Caco-2 (cell line): Measurements from ENCODE around the gene CEP112. TPM values are rescaled to one million over a fixed set of nuclear protein-coding genes. Genes with fewer than 3 reads are reported as not detected.

ENCODE experiments used
- BruUV-seq: library from RNA; stranded (reverse); fragments of 400-500 nt; replicated peaks from 2 replicates; lab custom pipeline; 2021; lab: Mats Ljungman, UMichigan
- CTCF ChIA-PET: fragments of 300-600 bp; sonication (Branson Sonifier 250); formaldehyde crosslinking; loops from one replicate; lab custom pipeline; 2022; ENCODE audit warnings: antibody characterized with exemption; lab: Charles Lee
- POLR2A ChIA-PET: fragments of 300-600 bp; sonication (Branson Sonifier 250); formaldehyde crosslinking; loops from one replicate; lab custom pipeline; 2022; ENCODE audit warnings: antibody characterized with exemption; lab: Charles Lee
- DNase-seq, 2 experiments: peaks; one replicate each; pipeline versions ENCODE4 v3.0.0 to v3.0.0-alpha.2; 2020 to 2022
- H3K27me3 ChIP-seq: replicated peaks from 2 replicates; pipeline ENCODE4 v1.6.0; 2011; ENCODE audit warnings: low read length; ENCODE audit not compliant: control insufficient read depth, insufficient read depth
- H3K36me3 ChIP-seq: 2 replicates; pipeline ENCODE4 v1.5.1; 2011; ENCODE audit warnings: low read length; ENCODE audit not compliant: control insufficient read depth, insufficient read depth
- H3K4me1 ChIP-seq: fragments of 250-450 bp; sonication (Bioruptor Pico); 2 replicates; pipeline ENCODE4 v1.5.1; 2020; ENCODE audit warnings: mild to moderate bottlenecking
- H3K4me3 ChIP-seq: 2 replicates; pipeline ENCODE4 v1.5.1; 2011; ENCODE audit warnings: low read depth, mild to moderate bottlenecking, control low read depth, low read length
- H3K9me3 ChIP-seq: fragments of 250-450 bp; sonication (Bioruptor Pico); 2 replicates; pipeline ENCODE4 v1.5.1; 2020; ENCODE audit warnings: mild to moderate bottlenecking, moderate library complexity
- H3K27ac Mint-ChIP-seq: one replicate; pipeline ENCODE4 v1.8.0; 2022; ENCODE audit warnings: mixed read lengths; ENCODE audit not compliant: unreplicated experiment
- H3K27me3 Mint-ChIP-seq: one replicate; pipeline ENCODE4 v1.8.0; 2022; ENCODE audit warnings: mixed read lengths; ENCODE audit not compliant: insufficient read depth, unreplicated experiment
- H3K36me3 Mint-ChIP-seq: one replicate; pipeline ENCODE4 v1.8.0; 2022; ENCODE audit warnings: mild to moderate bottlenecking, mixed read lengths; ENCODE audit not compliant: insufficient read depth, unreplicated experiment
- H3K4me1 Mint-ChIP-seq: one replicate; pipeline ENCODE4 v1.8.0; 2022; ENCODE audit warnings: low read depth, mixed read lengths; ENCODE audit not compliant: unreplicated experiment
- H3K4me3 Mint-ChIP-seq: one replicate; pipeline ENCODE4 v1.8.0; 2022; ENCODE audit warnings: mild to moderate bottlenecking, moderate library complexity, mixed read lengths; ENCODE audit not compliant: unreplicated experiment
- H3K9me3 Mint-ChIP-seq: one replicate; pipeline ENCODE4 v1.8.0; 2022; ENCODE audit warnings: mixed read lengths; ENCODE audit not compliant: unreplicated experiment
- intact Hi-C: fragments of 100-400 bp; cut with micrococcal nuclease; formaldehyde crosslinking; loops from one replicate; pipeline ENCODE4 v1.10.0; 2022; ENCODE audit not compliant: unreplicated experiment
- total RNA-seq: library from RNA; stranded (reverse); gene quantifications from 2 replicates; pipeline ENCODE4 v1.2.3, GENCODE V29; 2022
- TF ChIP-seq, protein P1 (sequence below), 2 experiments: fragments of 200-600 bp in 1 of 2; IDR thresholded peaks; 1 replicate in 1 of 2; 2 replicates in 1 of 2; pipeline versions ENCODE4 v1.5.1 to v1.8.0; 2011 to 2022; ENCODE audit warnings: antibody characterized with exemption in 1 of 2, control low read depth in 1 of 2, inconsistent platforms in 1 of 2, low read depth in 1 of 2, low read length in 1 of 2, mild to moderate bottlenecking in 1 of 2, moderate library complexity in 1 of 2; ENCODE audit not compliant: insufficient read depth in 1 of 2, severe bottlenecking in 1 of 2, unreplicated experiment in 1 of 2

The CEP112 gene
- total RNA-seq, 1 experiment from 2014 or later, result 4.7 TPM

DNA sequence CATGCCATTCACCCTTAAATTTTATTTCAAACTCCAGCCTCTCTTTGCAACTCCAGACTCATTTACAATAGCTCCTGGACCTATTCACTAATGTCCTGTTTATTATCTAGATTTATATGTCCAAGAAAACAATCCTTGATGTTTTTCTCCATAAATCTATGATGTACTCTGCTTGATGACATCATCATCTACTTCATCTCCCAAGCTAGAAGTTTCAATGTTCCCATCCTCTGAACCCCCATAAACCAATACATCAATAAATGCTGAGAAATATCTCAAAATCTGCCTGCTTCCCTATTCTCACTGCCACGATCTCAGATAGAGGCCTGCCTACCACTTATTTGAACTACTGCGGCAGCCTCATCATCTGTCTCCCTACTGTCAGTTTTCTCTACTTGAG, 4.2 kb downstream of the CEP112 start:
- no peaks in the 10 kb centered on the region for H3K36me3 Mint-ChIP-seq
- no TSS peak for BruUV-seq
- H3K4me1 Mint-ChIP-seq, result no peaks in the 10 kb centered on the region
- TF ChIP-seq, protein P1, sequence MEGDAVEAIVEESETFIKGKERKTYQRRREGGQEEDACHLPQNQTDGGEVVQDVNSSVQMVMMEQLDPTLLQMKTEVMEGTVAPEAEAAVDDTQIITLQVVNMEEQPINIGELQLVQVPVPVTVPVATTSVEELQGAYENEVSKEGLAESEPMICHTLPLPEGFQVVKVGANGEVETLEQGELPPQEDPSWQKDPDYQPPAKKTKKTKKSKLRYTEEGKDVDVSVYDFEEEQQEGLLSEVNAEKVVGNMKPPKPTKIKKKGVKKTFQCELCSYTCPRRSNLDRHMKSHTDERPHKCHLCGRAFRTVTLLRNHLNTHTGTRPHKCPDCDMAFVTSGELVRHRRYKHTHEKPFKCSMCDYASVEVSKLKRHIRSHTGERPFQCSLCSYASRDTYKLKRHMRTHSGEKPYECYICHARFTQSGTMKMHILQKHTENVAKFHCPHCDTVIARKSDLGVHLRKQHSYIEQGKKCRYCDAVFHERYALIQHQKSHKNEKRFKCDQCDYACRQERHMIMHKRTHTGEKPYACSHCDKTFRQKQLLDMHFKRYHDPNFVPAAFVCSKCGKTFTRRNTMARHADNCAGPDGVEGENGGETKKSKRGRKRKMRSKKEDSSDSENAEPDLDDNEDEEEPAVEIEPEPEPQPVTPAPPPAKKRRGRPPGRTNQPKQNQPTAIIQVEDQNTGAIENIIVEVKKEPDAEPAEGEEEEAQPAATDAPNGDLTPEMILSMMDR (IDR thresholded peaks at IDR 0.05; ENCODE audit: insufficient read depth in 1 of 2, low read depth in 1 of 2, low read length in 1 of 2, severe bottlenecking in 1 of 2, unreplicated experiment in 1 of 2), result no peak
- intact Hi-C loops, result no loop called here
- ChIA-PET POLR2A (no interaction called here), CTCF (no interaction called here)
- Histone ChIP-seq H3K4me1 (peaks cover 10% of the 10 kb centered on the region; the same call in 1 of the 2 replicates), H3K36me3 (no peaks in the 10 kb centered on the region), H3K9me3 (no peaks in the 10 kb centered on the region), H3K27me3 (no peaks in the 10 kb centered on the region), H3K4me3 (no peak overlapping the region)
- H3K27ac Mint-ChIP-seq, result no peak overlapping the region
- no peaks in the 10 kb centered on the region for H3K27me3 Mint-ChIP-seq
- H3K9me3 Mint-ChIP-seq, result no peaks in the 10 kb centered on the region
- H3K4me3 Mint-ChIP-seq, result no peak overlapping the region
- no peak for DNase-seq

DNA sequence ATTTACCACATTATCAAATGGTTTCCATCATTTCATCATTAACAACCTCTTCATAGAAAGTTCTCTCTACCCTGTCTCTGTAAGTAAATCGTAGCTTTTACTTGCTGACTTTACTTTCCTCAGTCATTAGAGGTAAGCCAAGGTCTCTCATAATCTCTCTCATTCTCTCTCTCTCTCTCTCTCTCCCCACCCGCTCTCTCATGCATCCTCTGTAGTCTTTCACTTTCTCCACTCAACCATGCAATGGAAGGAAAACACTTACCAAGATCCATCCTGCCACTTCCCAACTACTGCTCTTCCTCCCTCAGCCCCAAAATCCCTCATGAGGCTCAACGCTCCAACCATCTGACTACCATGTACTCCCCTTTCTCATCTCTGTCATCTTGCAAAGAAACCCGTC, 6.1 kb downstream of the CEP112 start:
- Histone ChIP-seq H3K9me3 (no peaks in the 10 kb centered on the region), H3K27me3 (no peaks in the 10 kb centered on the region), H3K36me3 (no peaks in the 10 kb centered on the region), H3K4me1 (peaks cover 5% of the 10 kb centered on the region; the same call in 1 of the 2 replicates), H3K4me3 (no peak overlapping the region)
- H3K27ac Mint-ChIP-seq, result no peak overlapping the region
- CTCF ChIA-PET, result no interaction called here
- H3K4me1 Mint-ChIP-seq, result no peaks in the 10 kb centered on the region
- no peaks in the 10 kb centered on the region for H3K9me3 Mint-ChIP-seq
- intact Hi-C loops, result no loop called here
- TF ChIP-seq, protein P1 (IDR thresholded peaks at IDR 0.05; ENCODE audit: insufficient read depth in 1 of 2, low read depth in 1 of 2, low read length in 1 of 2, severe bottlenecking in 1 of 2, unreplicated experiment in 1 of 2), result no peak
- H3K27me3 Mint-ChIP-seq, result no peaks in the 10 kb centered on the region
- no TSS peak for BruUV-seq
- no peak for DNase-seq
- POLR2A ChIA-PET, result no interaction called here
- H3K36me3 Mint-ChIP-seq, result no peaks in the 10 kb centered on the region
- no peak overlapping the region for H3K4me3 Mint-ChIP-seq

DNA sequence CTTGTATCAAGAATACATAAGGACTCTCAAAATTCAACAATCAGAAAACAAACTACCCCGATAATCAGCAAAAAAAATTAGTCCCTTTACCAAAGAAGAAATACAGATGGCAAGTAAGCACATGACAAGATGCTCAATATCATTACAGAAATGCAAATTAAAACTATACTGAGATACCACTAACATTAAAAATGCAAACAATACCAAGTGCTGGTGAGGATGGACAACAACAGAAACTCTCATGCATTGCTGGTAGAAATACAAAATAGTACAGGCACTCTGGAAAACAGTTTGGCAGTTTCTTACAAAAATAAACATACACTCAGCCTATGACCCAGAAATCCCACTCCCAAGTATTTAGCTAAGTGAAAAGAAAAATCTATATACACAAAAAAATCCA, 7.5 kb downstream of the CEP112 start:
- Mint-ChIP-seq H3K36me3 (no peaks in the 10 kb centered on the region), H3K9me3 (peaks cover 6% of the 10 kb centered on the region), H3K27me3 (no peaks in the 10 kb centered on the region), H3K4me3 (no peak overlapping the region), H3K4me1 (no peaks in the 10 kb centered on the region), H3K27ac (no peak overlapping the region)
- ChIA-PET CTCF (no interaction called here), POLR2A (no interaction called here)
- no peaks in the 10 kb centered on the region for H3K27me3 ChIP-seq
- no peaks in the 10 kb centered on the region for H3K36me3 ChIP-seq
- intact Hi-C loops, result no loop called here
- H3K4me1 ChIP-seq, result no peaks in the 10 kb centered on the region
- no peaks in the 10 kb centered on the region for H3K9me3 ChIP-seq
- H3K4me3 ChIP-seq, result no peak overlapping the region
- no TSS peak for BruUV-seq
- no peak for DNase-seq
- TF ChIP-seq, protein P1 (IDR thresholded peaks at IDR 0.05; ENCODE audit: insufficient read depth in 1 of 2, low read depth in 1 of 2, low read length in 1 of 2, severe bottlenecking in 1 of 2, unreplicated experiment in 1 of 2), result no peak
